COLO668 (cell line): Measurements from ENCODE around the gene PLD4.
"Not testable (repeated sequence)": the region's sequence is repeated elsewhere in the genome, so short reads cannot be mapped to it uniquely, and the experiment has no call there.

Experiments used
- DNase-seq: peaks from one replicate; lab custom pipeline; 2025; ENCODE audit not compliant: unreplicated experiment; lab: John Stamatoyannopoulos, UW

PLD4 gene, protein sequence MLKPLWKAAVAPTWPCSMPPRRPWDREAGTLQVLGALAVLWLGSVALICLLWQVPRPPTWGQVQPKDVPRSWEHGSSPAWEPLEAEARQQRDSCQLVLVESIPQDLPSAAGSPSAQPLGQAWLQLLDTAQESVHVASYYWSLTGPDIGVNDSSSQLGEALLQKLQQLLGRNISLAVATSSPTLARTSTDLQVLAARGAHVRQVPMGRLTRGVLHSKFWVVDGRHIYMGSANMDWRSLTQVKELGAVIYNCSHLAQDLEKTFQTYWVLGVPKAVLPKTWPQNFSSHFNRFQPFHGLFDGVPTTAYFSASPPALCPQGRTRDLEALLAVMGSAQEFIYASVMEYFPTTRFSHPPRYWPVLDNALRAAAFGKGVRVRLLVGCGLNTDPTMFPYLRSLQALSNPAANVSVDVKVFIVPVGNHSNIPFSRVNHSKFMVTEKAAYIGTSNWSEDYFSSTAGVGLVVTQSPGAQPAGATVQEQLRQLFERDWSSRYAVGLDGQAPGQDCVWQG

DNA sequence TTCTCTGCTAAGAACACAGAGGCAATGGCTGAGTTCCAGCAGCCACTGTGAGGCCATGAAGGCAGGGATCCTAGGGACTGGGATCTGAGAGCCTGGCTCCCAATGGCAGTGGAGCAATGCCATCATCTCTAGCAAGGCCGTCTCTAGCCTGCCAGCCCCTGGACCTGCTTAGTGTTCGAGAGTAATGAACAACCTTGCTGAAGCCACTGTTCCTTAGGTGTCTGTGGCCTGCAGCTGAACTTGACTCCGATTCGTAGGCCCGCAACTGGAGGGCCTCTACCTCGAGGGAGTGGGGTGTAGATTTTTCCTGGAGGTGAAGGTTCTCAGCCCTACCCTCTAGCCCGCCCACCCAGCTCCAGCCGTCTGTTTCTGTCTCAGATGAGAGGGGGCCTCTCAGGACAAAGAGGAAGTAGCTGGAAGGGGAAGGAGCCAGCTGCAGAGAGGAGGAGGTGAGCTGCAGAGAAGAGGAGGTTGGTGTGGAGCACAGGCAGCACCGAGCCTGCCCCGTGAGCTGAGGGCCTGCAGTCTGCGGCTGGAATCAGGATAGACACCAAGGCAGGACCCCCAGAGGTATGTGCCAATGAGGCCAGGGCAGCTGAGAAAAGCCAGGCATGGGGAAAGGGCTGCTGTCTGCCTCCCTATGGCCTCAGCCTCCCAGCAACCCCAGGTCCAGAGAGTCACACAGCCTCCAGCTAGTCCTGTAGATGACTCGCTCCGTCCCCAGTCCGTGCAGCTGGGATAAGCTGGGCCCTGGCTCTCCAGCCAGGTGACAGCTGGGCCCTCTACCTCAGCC is at the start of gene PLD4:
TSS of gene PLD4 (plus strand) at position 459 of the 793 bp plus-strand sequence. CDS start 2,262 bp downstream, outside the sequence.
- DNase-seq = peak; percentile 31

DNA sequence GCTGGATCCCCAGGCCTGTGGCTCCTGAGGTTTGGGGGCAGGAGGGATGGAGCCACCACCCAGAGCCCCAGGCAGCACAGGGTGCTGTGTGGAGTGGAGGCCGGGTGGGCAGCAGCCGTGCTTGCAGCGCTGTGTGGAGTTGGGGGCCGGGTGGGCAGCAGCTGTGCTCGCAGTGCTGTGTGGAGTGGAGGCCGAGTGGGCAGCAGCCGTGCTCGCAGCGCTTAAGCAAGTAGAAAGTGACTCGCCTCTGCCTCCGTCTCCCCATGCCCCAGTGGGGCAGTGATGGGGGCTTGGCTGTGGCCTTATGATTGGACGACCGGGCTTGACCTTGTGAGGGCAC is 49.3 kb upstream of the PLD4 start:
- no peak for DNase-seq

DNA sequence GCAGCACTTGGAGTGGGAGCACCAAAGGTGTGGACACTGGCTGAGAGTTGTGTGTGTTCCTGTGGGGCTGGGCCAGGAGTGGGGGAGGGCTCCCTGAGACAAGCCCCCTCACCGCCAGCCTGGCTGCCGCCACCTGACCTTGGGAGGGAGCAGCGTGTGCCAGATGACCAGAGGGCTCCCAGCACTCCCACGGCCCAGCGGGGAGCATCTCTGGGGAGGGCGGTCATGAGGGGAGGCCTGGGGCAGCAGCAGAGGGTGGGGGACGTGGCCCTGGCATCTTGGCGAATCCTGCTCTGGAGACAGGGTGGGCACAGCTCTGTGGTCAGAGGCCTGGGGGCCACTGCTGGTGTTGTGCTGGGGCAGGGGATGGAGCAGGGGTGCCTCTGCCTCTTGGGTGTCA is 48.9 kb upstream of the PLD4 start:
- DNase-seq = no peak

DNA sequence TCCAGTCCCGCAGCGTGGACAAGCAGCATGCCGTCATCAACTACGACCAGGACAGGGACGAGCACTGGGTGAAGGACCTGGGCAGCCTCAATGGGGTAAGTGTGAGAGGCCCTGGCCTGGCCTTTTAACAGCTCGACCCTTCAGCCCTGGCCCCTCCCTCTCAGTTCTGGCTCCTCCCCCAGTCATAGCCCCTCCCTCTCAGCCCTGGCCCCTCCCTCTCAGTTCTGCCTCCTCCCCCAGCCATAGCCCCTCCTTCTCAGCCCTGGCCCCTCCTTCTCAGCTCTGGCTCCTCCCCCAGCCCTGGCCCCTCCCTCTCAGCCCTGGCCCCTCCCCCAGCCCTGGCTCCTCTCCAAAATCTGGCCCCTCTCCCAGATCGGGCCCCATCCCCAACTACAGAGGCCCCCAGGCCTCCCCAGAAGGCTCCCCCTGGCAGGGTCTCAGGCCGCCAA is 48.4 kb upstream of the PLD4 start:
- DNase-seq = peak; percentile 32

DNA sequence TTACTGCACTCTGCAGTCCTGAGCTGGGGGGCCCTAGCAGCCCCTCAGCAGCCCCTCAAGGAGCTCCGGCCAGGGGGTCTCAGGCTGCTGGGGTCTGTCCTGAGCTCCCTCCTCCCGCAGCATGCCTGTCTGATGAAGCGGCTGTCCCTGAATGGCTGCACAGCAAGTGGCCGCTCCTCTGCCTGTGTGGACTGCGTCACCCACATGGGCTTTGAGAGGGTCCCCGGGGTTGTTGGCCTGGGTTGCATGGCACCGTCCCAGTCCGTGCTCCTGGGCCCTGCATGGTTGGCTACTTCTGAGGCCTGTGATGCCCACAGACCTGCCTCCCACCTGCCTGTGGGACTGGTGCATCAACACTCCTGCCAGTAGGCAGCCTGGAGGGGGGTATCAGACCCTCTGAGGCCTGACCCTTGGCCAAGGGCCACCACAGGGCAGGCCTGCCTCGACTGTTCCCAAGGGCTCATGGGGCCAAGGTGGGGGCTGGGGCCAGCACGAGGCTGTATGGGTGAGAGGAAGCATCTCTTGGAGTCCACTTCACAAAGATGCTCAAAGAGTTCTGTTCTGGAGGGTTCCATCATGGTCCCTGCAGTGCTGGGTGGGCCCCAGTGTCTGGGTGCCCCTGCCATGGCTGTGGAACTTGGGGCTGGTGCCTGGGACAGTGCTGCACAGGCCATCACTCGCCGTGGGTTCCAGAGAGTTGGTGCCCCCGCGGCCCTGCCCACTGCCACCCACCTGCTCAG is 47.4 kb upstream of the PLD4 start:
- no peak for DNase-seq

DNA sequence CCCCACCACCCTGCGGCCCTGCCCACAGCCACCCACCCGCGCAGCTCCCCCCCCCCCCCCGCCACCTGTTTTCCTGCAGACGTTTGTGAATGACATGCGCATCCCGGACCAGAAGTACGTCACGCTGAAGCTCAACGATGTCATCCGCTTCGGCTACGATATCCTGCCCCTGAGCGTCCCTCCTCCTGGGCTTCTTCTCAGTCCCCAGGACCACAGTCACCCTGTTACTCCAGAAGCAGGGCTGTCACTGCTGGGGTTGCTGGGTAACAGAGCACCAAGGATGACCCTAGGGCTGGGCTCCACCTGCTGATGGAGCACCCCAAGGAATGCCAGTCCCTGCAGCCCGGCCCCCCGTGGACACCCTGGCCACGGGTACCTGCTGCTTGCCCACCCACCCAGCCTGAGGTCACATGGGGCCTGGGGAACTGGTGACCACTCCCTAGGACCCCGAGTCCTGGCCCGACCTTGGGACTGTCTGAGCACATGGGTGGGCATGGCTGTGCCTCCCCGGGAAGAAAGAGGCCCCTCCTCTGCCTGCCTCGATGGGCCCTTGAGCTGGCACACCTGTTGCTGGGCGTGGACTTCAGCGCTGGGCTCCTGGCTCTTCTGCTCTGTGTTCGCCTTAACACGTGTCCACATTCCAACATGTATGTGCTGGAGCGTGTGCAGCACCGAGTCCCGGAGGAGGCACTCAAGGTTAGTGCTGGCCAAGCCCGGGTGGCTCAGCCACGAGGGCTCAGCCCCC is 46.7 kb upstream of the PLD4 start:
- DNase-seq = no peak

DNA sequence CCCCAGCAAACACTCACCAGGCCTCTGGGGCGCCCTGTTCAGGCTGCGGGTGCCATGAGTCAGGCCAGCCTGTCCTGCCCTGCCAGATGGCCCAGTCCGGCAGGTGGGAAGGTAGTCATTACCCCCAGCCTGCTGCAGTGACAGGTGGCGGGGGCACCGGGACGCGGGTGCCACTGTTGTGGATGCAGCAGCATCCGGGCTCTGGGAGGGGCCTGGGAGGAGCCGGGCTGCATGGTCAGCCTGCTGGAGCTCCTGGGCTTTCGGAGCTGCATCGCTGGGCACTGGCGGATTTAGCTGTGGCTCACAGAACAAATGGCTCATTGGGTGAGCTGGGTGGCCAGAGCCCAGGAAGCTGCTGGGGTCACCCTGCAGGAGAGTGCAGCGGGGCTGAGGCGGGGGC is 46.1 kb upstream of the PLD4 start:
- DNase-seq = peak; percentile 91

DNA sequence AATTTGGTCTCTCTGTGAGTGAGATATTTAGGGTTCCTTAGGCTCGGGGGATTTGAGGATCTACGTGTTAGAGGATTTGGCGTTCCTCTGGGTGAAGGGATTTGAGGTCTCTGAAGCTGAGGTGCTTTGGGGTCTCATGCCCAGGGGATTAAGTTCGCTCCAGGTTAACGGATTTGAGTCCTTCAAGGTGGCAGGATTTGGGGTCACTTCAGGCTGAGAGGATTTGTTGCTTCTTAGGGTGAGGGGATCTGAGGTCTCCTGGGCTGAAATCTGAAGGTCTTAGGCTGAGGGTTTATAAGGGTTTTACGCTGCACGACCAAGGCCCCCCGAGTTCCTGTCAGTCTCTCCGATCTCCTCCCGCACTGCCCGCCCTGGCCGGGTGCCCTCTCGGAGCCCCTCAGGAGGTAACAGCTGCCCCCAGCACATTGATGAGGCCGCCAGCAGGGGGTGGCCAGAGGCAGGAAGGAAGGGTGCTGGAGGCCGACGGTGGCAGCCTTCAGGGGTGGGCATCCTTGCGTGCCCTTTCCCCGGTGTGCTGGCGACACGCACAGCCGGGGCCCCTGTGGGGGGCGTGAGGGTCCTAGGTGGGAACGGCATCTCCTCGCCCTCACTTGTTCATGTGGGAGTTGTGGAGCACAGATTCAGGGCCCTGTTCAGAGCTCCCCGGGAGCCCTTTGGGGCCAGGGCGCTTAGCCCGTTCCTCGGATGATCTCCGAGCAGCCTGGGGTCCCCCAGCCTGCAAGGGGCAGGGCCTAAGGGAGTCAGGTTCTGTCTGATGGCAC is 45.3 kb upstream of the PLD4 start:
- no peak for DNase-seq

DNA sequence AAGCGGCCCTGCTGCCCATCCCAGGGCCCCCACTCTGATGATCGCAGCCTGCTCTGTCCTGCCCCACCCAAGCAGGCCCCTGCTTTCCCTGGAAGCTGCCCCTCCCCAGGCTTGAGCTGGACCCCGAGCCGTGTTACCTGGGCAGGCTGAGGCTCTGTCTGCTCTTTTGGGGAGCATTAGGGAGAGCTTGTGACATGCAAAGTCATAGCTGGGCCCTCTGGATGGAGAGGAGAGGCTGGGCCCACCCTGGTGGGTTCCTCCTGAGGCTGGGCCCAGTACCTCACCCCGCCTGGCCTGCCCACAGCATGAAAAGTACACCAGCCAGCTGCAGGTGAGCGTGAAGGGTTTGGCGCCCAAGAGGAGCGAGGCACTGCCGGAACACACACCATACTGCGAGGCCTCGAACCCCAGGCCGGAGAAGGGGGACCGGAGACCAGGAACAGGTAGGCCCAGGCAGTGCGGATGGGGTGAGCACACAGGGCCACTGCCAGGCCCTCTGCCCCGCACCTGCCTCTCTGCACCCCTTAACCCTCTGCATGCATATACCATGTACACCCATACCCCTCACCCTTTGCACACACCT is 44.6 kb upstream of the PLD4 start:
- no peak for DNase-seq

DNA sequence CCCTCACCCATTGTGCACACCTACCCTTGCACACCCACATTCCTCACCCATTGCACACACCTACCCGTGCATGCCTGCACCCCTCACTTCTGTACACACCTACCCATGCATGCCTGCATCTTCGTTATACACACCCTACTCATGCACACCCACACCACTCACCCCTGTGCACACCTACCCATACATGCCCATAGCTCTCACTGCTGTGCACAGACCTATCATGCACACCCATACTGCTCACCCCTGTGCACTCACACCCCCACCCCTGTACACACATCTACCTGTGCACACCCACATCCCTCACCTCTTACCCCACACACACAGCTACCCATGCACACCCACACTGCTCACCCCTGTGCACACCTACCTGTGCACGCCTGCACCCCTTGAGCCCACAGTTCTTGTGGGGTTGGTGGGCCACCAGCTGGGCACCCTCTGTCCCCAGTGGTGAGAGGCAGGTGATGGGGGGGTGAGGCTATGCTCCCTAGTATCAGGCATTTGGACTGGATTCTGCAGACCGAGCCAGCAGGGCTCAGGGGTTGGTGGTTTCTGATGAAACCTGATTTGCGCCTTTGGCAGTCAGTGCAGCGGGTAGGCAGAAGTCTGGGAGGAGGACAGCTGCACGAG is 44.0 kb upstream of the PLD4 start:
- no peak for DNase-seq

DNA sequence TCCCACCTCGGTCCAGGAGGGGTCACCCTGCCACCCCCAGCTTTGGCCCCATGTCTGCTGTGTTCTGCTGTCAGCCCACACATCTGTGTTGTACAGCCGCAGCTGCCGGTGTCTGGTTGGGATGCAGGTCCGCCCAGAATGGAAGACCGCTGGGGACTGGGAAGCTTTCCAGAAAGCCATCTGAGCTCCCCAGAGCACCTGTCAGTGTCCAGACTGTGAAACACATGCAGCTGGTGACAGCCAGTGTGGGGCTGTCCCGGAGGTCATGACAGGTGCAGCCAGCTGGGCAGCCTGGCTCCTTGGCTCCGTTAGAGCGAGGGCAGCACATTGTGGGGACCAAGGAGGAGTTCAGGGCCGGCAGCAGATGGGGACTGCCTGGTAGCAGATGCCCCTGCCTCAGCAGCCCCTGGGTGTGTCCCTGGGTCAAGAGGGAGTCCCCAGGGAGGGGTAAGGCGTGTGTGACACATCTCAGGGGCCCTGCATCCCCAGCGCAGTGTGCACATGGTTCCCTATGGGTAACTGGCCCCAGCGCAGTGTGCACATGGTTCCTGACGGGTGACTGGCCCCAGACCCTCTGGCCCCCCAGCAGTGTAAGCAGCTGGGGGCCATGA is 43.2 kb upstream of the PLD4 start:
- DNase-seq = peak; percentile 95

DNA sequence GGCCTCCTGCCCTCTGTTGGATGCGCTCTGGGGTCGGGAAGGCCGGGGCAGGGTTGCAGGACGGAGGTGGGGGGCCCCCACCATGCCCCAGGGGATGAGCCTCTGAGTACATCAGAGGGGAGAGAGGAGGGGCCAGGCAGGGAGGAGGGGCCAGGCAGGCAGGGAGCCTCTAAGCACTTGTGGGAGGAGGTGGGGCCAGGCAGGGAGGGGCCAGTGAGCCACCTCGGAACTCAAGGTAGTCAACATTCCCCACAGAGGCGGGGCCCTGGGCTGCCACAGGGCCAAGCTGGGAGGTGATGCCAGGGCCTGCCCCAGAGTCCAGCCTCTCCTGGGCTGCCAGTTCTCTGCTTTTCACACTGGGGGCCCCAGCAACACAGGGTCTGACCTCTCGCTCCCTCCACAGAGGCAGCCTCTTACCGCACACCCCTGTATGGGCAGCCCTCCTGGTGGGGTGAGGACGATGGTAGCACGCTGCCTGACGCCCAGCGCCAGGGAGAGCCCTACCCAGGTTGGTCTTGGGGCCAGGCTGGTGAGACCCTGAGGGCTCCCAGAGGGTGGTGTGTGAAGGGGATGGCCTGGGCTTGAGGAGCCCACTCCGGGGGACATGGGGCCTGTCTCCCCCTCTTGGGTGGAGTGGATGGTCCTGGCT is 42.2 kb upstream of the PLD4 start:
- peak; percentile 62 for DNase-seq

DNA sequence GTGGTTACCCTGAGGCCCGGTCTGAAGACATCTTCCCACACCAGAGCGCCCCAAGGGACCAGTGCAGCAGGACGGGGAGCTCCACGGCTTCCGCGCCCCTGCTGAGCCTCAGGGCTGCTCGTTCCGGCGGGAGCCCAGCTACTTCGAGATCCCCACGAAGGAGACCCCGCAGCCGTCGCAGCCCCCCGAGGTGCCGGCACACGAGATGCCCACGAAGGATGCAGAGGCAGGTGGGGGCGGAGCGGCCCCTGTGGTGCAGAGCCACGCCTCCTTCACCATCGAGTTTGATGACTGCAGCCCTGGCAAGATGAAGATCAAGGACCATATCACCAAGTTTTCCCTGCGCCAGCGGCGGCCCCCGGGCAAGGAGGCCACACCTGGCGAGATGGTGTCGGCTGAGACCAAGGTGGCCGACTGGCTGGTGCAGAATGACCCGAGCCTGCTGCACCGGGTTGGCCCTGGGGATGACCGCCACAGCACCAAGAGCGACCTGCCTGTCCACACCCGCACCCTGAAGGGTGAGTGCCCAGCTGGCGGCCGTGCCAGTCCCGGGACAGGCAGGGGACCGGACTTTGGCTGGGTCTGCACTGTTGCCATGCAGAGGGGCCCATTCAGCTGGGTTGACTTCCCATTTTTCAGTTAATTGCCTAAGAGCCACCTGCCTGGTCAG is 41.6 kb upstream of the PLD4 start:
- DNase-seq = no peak

DNA sequence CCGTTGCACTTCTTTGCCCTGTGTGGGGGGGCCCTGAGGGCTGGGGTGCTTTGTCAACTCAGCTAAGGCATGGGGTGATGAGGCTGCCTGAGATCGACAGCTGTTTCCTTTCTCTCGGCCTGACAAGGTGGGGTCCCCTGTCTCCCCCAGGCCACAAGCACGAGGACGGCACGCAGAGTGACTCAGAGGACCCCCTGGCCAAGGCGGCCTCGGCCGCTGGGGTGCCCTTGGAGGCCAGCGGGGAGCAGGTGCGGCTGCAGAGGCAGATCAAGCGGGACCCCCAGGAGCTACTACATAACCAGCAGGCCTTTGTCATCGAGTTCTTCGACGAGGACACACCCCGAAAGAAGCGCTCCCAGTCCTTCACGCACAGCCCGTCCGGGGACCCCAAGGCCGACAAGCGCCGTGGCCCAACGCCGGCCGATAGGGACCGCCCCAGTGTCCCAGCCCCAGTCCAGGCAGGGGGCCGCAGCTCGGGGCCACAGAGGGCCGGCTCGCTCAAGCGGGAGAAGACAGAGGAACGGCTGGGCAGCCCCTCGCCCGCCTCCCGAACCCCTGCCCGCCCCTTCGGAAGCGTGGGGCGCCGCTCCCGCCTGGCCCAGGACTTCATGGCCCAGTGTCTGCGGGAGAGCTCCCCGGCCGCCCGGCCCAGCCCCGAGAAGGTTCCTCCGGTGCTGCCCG is 40.9 kb upstream of the PLD4 start:
- DNase-seq = no peak

DNA sequence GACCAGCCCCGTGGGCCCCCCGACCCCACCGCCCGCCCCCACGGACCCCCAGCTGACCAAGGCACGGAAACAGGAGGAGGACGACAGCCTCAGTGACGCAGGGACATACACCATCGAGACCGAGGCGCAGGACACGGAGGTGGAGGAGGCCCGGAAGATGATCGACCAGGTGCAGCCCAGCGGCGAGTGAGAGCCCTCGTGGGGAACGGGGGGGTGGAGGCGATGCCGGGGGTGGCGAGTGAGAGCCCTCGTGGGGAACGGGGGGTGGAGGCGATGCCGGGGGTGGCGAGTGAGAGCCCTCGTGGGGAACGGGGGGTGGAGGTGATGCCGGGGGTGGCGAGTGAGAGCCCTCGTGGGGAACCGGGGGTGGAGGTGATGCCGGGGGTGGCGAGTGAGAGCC is 40.3 kb upstream of the PLD4 start:
- DNase-seq = not testable (repeated sequence)

DNA sequence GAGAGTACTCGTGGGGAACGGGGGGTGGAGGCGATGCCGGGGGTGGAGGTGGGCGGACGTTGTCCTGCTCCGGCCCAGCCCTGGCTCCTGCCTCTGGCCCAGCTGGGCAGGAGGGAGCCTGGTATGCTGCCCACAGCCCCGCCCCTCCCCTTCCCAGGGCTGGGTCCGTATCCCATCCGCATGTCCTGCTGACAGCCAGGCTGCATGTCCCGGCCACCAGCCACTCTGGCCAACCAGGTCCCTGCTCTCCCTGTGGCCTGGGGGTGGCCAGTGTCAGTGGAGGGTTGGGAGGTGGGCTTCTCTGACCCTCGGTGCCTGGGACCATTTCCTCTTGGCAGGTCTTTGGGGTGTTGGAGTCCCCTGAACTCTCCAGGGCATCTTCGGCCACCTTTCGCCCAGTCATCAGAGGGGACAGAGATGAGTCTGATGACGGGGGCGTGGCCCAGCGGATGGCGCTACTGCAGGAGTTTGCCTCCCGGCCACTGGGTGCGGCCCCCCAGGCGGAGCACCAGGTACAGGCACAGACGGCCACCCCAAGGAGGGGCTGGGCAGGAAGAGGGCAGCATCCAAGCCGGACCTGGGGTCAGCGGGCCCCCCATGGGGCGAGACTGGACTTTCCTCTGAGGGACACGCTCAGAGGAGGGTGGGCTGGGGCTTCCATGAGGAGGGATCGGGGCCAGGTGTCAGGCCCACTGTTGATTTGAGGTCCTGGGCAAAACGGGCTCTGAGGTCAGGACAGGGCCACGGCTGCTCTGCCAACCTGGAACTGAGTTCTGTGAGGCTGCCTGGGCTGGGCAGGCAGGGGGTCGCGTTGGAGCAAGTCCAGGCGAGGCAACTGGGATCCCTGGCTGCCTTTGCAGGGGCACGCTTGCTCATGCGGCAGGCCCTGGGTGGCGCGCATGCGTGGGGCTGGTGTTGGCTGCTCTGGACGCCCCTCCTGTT is 39.4 kb upstream of the PLD4 start:
- no peak for DNase-seq
